ENCODE results near the gene CUL3. TPM values are rescaled to one million over a fixed set of nuclear protein-coding genes. Genes with fewer than 3 reads are reported as not detected.

The CUL3 gene
- total and polyA plus RNA-seq, 2 of the 13 experiments (the other 11 are each of a cell fraction or from before 2014, with no cell fraction given) = 33.2 to 62.3 TPM

DNA sequence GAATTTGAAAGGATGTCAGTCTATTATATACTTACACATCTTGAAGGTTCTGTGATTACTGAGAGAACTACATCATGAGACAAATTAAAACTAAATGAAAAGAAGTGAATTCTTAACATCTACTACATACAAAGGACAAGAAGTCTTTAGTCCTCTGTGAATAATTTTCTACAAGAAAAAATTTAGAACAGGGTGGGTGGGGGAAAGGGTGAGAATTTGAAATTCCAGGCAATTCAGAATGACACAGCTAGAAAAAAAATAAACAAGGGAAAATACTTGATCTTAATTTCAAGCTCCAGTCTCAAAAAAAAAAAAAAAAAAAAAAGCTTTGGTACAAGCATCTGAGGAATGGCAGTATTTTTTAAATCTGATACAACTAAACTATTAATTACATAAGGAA, 15.5 kb downstream of the CUL3 start:
- ChIA-PET CTCF (ENCODE audit: low intra/inter-chr PET ratio, low total read pairs) (no interaction called here), POLR2A (interaction anchor here (1.4 to 2.4 kb wide), 2 partner anchors 10 to 16 kb away, joined by 3 to 8 read pairs; partner anchors contain the start of gene CUL3)
- Histone ChIP-seq H3K4me1 (ENCODE audit: insufficient read depth, low read length) (peaks cover 46% of the 10 kb centered on the region), H3K4me2 (ENCODE audit: low read depth, low read length) (no peak overlapping the region), H3K36me3 (replicated peaks in 1 of 2; ENCODE audit: control insufficient read depth in 1 of 2, insufficient read depth in 2 of 2, low read length in 2 of 2) (peaks cover 1 to 23% of the 10 kb centered on the region in 2 experiments; a peak in 3 of 5 replicates), H3K9me3 (ENCODE audit: low read length) (no peaks in the 10 kb centered on the region), H4K20me1 (ENCODE audit: insufficient read depth, low read length) (peaks cover 68% of the 10 kb centered on the region), H3K27ac (ENCODE audit: extremely low read length, insufficient read depth, low read length) (no peak overlapping the region), H3K27me3 (ENCODE audit: control insufficient read depth in 1 of 2, insufficient read depth in 2 of 2, low read length in 2 of 2) (no peaks in the 10 kb centered on the region), H3K9ac (ENCODE audit: insufficient read depth, low read depth, low read length) (no peak overlapping the region), H2AFZ (ENCODE audit: low read length) (no peak overlapping the region), H3K79me2 (ENCODE audit: insufficient read depth, low read length) (peaks cover 98% of the 10 kb centered on the region), H3K4me3 (replicated peaks in 1 of 3; ENCODE audit: insufficient read depth in 1 of 3, low read depth in 2 of 3, low read length in 3 of 3) (no peak overlapping the region)
- no TSS peak for BruUV-seq (replicated peaks)
- intact Hi-C loops (cut with micrococcal nuclease; ENCODE audit: unreplicated experiment) = no loop called here
- DNase-seq (ENCODE audit: low spot score) = no peak
- no peak for FAIRE-seq
- ATAC-seq = no peak
- TF ChIP-seq TAF1 (CRISPR knock-in tag; IDR thresholded peaks at IDR 0.05) (no peak), FOXA1 (IDR thresholded peaks at IDR 0.05) (no peak), FOXA1 (CRISPR knock-in tag; IDR thresholded peaks at IDR 0.05) (no peak), ZNF619 (CRISPR knock-in tag; IDR thresholded peaks at IDR 0.05) (no peak)
- in situ Hi-C loops (cut with HindIII; ENCODE audit: extremely low pct_ligation_motif_present, low pct_unique_long_range_greater_than_20kb) = no loop called here

DNA sequence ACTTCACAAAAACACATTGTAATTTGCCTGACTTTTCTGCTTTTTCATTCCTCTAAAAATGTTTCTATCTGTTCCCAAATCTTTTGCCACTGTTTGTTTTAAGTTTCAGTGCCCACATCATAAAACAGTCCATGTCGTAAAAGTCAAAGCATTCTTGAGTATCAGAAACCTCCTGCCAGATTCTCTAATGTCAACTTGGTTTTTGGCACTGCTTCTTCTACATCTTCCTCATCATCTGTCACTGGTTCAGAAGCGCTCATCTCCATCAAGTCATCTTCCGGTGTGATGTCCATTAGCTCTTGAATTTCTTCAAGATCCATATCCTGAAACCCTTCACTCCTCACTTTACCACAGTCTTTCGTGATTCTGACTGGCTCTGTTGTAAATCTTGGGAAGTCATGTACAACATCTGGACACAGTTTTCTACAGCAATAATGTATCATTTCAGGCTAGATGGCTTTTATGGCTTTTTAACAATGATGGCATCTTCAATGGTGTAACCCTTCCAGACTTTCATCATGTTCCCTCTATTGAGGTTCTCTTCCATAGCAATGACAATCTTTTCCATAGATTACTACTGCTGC, 19.6 kb downstream of the CUL3 start:
- no peak overlapping the region for H3K4me3 ChIP-seq (replicated peaks in 1 of 3; ENCODE audit: insufficient read depth in 1 of 3, low read depth in 2 of 3, low read length in 3 of 3)
- no peaks in the 10 kb centered on the region for H3K9me3 ChIP-seq (ENCODE audit: low read length)
- in situ Hi-C loops (cut with HindIII; ENCODE audit: extremely low pct_ligation_motif_present, low pct_unique_long_range_greater_than_20kb) = no loop called here
- no peak overlapping the region for H2AFZ ChIP-seq (ENCODE audit: low read length)
- H3K27ac ChIP-seq (ENCODE audit: extremely low read length, insufficient read depth, low read length) = no peak overlapping the region
- peaks cover 98% of the 10 kb centered on the region for H3K79me2 ChIP-seq (ENCODE audit: insufficient read depth, low read length)
- FAIRE-seq = no peak
- no peak for DNase-seq (ENCODE audit: low spot score)
- peaks cover 57% of the 10 kb centered on the region for H3K4me1 ChIP-seq (ENCODE audit: insufficient read depth, low read length)
- H3K27me3 ChIP-seq (ENCODE audit: control insufficient read depth in 1 of 2, insufficient read depth in 2 of 2, low read length in 2 of 2) = no peaks in the 10 kb centered on the region
- CTCF ChIA-PET (ENCODE audit: low intra/inter-chr PET ratio, low total read pairs) = no interaction called here
- WGBS (ENCODE audit: low lambda C conversion rate) = 96% methylated on average over 4 of the region's 4 CpGs
- BruUV-seq (replicated peaks) = no TSS peak
- H3K36me3 ChIP-seq (replicated peaks in 1 of 2; ENCODE audit: control insufficient read depth in 1 of 2, insufficient read depth in 2 of 2, low read length in 2 of 2) = peaks cover 1 to 19% of the 10 kb centered on the region in 2 experiments; a peak in 3 of 5 replicates
- TF ChIP-seq, protein P1, sequence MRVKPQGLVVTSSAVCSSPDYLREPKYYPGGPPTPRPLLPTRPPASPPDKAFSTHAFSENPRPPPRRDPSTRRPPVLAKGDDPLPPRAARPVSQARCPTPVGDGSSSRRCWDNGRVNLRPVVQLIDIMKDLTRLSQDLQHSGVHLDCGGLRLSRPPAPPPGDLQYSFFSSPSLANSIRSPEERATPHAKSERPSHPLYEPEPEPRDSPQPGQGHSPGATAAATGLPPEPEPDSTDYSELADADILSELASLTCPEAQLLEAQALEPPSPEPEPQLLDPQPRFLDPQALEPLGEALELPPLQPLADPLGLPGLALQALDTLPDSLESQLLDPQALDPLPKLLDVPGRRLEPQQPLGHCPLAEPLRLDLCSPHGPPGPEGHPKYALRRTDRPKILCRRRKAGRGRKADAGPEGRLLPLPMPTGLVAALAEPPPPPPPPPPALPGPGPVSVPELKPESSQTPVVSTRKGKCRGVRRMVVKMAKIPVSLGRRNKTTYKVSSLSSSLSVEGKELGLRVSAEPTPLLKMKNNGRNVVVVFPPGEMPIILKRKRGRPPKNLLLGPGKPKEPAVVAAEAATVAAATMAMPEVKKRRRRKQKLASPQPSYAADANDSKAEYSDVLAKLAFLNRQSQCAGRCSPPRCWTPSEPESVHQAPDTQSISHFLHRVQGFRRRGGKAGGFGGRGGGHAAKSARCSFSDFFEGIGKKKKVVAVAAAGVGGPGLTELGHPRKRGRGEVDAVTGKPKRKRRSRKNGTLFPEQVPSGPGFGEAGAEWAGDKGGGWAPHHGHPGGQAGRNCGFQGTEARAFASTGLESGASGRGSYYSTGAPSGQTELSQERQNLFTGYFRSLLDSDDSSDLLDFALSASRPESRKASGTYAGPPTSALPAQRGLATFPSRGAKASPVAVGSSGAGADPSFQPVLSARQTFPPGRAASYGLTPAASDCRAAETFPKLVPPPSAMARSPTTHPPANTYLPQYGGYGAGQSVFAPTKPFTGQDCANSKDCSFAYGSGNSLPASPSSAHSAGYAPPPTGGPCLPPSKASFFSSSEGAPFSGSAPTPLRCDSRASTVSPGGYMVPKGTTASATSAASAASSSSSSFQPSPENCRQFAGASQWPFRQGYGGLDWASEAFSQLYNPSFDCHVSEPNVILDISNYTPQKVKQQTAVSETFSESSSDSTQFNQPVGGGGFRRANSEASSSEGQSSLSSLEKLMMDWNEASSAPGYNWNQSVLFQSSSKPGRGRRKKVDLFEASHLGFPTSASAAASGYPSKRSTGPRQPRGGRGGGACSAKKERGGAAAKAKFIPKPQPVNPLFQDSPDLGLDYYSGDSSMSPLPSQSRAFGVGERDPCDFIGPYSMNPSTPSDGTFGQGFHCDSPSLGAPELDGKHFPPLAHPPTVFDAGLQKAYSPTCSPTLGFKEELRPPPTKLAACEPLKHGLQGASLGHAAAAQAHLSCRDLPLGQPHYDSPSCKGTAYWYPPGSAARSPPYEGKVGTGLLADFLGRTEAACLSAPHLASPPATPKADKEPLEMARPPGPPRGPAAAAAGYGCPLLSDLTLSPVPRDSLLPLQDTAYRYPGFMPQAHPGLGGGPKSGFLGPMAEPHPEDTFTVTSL (CRISPR knock-in tag; IDR thresholded peaks at IDR 0.05; ENCODE audit: borderline replicate concordance) = no peak
- TF ChIP-seq ZNF350 (CRISPR knock-in tag; IDR thresholded peaks at IDR 0.05; ENCODE audit: borderline replicate concordance, low read depth) = no peak
- TF ChIP-seq, protein P2, sequence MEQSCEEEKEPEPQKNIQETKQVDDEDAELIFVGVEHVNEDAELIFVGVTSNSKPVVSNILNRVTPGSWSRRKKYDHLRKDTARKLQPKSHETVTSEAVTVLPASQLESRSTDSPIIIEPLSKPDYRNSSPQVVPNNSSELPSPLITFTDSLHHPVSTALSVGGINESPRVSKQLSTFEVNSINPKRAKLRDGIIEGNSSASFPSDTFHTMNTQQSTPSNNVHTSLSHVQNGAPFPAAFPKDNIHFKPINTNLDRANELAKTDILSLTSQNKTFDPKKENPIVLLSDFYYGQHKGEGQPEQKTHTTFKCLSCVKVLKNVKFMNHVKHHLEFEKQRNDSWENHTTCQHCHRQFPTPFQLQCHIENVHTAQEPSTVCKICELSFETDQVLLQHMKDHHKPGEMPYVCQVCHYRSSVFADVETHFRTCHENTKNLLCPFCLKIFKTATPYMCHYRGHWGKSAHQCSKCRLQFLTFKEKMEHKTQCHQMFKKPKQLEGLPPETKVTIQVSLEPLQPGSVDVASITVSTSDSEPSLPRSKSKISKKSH (CRISPR knock-in tag; IDR thresholded peaks at IDR 0.05; ENCODE audit: borderline replicate concordance) = no peak
- no peak overlapping the region for H3K9ac ChIP-seq (ENCODE audit: insufficient read depth, low read depth, low read length)
- intact Hi-C loops (cut with micrococcal nuclease; ENCODE audit: unreplicated experiment) = loop anchor here (1.0 kb wide), 1 partner anchor 153 kb away; no protein-coding TSS in a partner anchor
- POLR2A ChIA-PET = no interaction called here
- peaks cover 62% of the 10 kb centered on the region for H4K20me1 ChIP-seq (ENCODE audit: insufficient read depth, low read length)
- ATAC-seq = no peak
- H3K4me2 ChIP-seq (ENCODE audit: low read depth, low read length) = no peak overlapping the region
